K562 (cell line): ENCODE data around the gene HYOU1. TPM values are rescaled to one million over a fixed set of nuclear protein-coding genes. Genes with fewer than 3 reads are reported as not detected.

ENCODE experiments used
- RBFOX2 ChIP-seq: fragments of 200-400 bp; formaldehyde crosslinking; IDR thresholded peaks from 2 replicates; pipeline ENCODE4 v1.6.1; 2017; ENCODE audit warnings: low read depth, mild to moderate bottlenecking, low read length, moderate library complexity
- SRSF1 ChIP-seq: fragments of 200-400 bp; formaldehyde crosslinking; IDR thresholded peaks from 2 replicates; pipeline ENCODE4 v1.6.1; 2017; ENCODE audit warnings: mild to moderate bottlenecking, low read depth, low read length, moderate library complexity
- SRSF7 ChIP-seq: fragments of 200-400 bp; formaldehyde crosslinking; optimal IDR thresholded peaks from 2 replicates; pipeline ENCODE3; 2017; ENCODE audit warnings: mild to moderate bottlenecking, low read depth, low read length
- ZKSCAN3 ChIP-seq: fragments of 250-450 bp; sonication (Bioruptor Pico); IDR thresholded peaks from 2 replicates; pipeline ENCODE4 v1.4.0; 2020
- ZNF780A ChIP-seq: fragments of 250-450 bp; sonication (Bioruptor Pico); IDR thresholded peaks from 2 replicates; pipeline ENCODE4 v1.5.0; 2021; ENCODE audit warnings: mild to moderate bottlenecking
- polyA plus RNA-seq, 8 experiments: library from polyadenylated mRNA; depleted of rRNA in 4 of 8; stranded (reverse) in 5 of 8; unstranded in 3 of 8; fragments of >200 nt; fragmentation: Nextera tagmentation in 2 of 8; fragmentation: Illumina TruSeq in 1 of 8; extraction: Ambion mirVana in 2 of 8; extraction: Trizol in 1 of 8; gene quantifications; 2 replicates each; pipeline versions ENCODE4 v1.2.1 to v1.2.3, GENCODE V29; 2011 to 2014; ENCODE audit warnings: inconsistent platforms in 1 of 8, missing spikeins in 1 of 8
- total RNA-seq, 7 experiments: library from RNA; depleted of rRNA in 6 of 7; stranded (reverse); fragments of >200 nt in 6 of 7; fragmentation: Illumina TruSeq in 2 of 7; extraction: Trizol in 2 of 7; gene quantifications; 2 replicates each; pipeline versions ENCODE4 v1.2.1 to v1.2.3, GENCODE V29; 2011 to 2021; ENCODE audit warnings: low replicate concordance in 1 of 7
- TF ChIP-seq, protein P1 (sequence below): IDR thresholded peaks from 3 replicates; pipeline ENCODE4 v1.6.1; 2011; ENCODE audit warnings: borderline replicate concordance, mild to moderate bottlenecking, moderate library complexity; ENCODE audit not compliant: insufficient read length; ENCODE audit errors: extremely low read depth
- TF ChIP-seq, protein P2 (sequence below): fragments of 450-650 bp; formaldehyde crosslinking; IDR thresholded peaks from 2 replicates; pipeline ENCODE4 v1.4.0; 2020; ENCODE audit warnings: mild to moderate bottlenecking, moderate library complexity
- TF ChIP-seq, protein P3 (sequence below): fragments of 450-650 bp; IDR thresholded peaks from 2 replicates; pipeline ENCODE4 v1.6.1; 2017; ENCODE audit warnings: antibody characterized with exemption
- TF ChIP-seq, protein P4 (sequence below): fragments of 450-650 bp; IDR thresholded peaks from 2 replicates; pipeline ENCODE4 v1.6.1; 2018; ENCODE audit warnings: mild to moderate bottlenecking, low read depth; ENCODE audit not compliant: partially characterized antibody
- TF ChIP-seq, protein P5 (sequence below): sonication (generic); formaldehyde crosslinking; IDR thresholded peaks from 2 replicates; pipeline ENCODE4 v1.9.0; 2022; ENCODE audit warnings: mild to moderate bottlenecking, missing genetic modification reagents
- TF ChIP-seq, protein P6 (sequence below): sonication (generic); formaldehyde crosslinking; IDR thresholded peaks from 2 replicates; pipeline ENCODE4 v1.8.0; 2022; ENCODE audit warnings: missing genetic modification reagents, mild to moderate bottlenecking, borderline replicate concordance
- TF ChIP-seq, protein P7 (sequence below): fragments of 450-650 bp; IDR thresholded peaks from 2 replicates; pipeline ENCODE4 v1.6.1; 2016; ENCODE audit warnings: missing biosample characterization, missing genetic modification characterization

The HYOU1 gene
- total and polyA plus RNA-seq, 9 of the 15 experiments (the other 6 are each of a cell fraction or from before 2014, with no cell fraction given): 19.5 to 197 (median 128) TPM

DNA sequence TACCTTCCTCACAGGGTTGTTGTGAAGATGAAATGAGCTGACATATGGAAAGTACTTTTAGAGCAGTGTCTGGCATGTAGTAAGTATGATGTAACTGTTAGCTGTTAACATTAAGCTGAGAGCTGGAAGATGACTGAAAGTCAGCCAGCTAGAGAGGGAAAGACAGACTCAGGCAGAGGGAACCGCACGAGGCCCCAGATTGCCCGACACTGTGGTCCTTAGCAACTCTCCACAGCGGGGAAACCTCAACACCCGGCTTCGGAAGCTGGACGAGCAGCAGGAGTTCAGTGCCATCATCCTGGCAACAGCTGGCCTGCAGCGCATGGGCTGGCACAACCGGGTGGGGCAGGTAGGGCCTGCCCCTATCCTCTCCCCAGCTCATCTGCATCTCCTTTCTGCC lies 34.2 kb upstream of the HYOU1 start (continued):
- TF ChIP-seq, protein P1, sequence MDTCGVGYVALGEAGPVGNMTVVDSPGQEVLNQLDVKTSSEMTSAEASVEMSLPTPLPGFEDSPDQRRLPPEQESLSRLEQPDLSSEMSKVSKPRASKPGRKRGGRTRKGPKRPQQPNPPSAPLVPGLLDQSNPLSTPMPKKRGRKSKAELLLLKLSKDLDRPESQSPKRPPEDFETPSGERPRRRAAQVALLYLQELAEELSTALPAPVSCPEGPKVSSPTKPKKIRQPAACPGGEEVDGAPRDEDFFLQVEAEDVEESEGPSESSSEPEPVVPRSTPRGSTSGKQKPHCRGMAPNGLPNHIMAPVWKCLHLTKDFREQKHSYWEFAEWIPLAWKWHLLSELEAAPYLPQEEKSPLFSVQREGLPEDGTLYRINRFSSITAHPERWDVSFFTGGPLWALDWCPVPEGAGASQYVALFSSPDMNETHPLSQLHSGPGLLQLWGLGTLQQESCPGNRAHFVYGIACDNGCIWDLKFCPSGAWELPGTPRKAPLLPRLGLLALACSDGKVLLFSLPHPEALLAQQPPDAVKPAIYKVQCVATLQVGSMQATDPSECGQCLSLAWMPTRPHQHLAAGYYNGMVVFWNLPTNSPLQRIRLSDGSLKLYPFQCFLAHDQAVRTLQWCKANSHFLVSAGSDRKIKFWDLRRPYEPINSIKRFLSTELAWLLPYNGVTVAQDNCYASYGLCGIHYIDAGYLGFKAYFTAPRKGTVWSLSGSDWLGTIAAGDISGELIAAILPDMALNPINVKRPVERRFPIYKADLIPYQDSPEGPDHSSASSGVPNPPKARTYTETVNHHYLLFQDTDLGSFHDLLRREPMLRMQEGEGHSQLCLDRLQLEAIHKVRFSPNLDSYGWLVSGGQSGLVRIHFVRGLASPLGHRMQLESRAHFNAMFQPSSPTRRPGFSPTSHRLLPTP: no peak
- no peak for TF ChIP-seq SRSF1
- TF ChIP-seq, protein P2, sequence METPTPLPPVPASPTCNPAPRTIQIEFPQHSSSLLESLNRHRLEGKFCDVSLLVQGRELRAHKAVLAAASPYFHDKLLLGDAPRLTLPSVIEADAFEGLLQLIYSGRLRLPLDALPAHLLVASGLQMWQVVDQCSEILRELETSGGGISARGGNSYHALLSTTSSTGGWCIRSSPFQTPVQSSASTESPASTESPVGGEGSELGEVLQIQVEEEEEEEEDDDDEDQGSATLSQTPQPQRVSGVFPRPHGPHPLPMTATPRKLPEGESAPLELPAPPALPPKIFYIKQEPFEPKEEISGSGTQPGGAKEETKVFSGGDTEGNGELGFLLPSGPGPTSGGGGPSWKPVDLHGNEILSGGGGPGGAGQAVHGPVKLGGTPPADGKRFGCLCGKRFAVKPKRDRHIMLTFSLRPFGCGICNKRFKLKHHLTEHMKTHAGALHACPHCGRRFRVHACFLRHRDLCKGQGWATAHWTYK (CRISPR knock-in tag): no peak
- TF ChIP-seq, protein P3, sequence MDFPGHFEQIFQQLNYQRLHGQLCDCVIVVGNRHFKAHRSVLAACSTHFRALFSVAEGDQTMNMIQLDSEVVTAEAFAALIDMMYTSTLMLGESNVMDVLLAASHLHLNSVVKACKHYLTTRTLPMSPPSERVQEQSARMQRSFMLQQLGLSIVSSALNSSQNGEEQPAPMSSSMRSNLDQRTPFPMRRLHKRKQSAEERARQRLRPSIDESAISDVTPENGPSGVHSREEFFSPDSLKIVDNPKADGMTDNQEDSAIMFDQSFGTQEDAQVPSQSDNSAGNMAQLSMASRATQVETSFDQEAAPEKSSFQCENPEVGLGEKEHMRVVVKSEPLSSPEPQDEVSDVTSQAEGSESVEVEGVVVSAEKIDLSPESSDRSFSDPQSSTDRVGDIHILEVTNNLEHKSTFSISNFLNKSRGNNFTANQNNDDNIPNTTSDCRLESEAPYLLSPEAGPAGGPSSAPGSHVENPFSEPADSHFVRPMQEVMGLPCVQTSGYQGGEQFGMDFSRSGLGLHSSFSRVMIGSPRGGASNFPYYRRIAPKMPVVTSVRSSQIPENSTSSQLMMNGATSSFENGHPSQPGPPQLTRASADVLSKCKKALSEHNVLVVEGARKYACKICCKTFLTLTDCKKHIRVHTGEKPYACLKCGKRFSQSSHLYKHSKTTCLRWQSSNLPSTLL: no peak
- TF ChIP-seq, protein P4, sequence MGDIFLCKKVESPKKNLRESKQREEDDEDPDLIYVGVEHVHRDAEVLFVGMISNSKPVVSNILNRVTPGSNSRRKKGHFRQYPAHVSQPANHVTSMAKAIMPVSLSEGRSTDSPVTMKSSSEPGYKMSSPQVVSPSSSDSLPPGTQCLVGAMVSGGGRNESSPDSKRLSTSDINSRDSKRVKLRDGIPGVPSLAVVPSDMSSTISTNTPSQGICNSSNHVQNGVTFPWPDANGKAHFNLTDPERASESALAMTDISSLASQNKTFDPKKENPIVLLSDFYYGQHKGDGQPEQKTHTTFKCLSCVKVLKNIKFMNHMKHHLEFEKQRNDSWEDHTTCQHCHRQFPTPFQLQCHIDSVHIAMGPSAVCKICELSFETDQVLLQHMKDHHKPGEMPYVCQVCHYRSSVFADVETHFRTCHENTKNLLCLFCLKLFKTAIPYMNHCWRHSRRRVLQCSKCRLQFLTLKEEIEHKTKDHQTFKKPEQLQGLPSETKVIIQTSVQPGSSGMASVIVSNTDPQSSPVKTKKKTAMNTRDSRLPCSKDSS: no peak
- no peak for TF ChIP-seq ZKSCAN3 (CRISPR knock-in tag)
- TF ChIP-seq ZNF780A (CRISPR knock-in tag): no peak
- TF ChIP-seq, protein P5, sequence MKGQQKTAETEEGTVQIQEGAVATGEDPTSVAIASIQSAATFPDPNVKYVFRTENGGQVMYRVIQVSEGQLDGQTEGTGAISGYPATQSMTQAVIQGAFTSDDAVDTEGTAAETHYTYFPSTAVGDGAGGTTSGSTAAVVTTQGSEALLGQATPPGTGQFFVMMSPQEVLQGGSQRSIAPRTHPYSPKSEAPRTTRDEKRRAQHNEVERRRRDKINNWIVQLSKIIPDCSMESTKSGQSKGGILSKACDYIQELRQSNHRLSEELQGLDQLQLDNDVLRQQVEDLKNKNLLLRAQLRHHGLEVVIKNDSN (CRISPR knock-in tag): no peak
- TF ChIP-seq, protein P6, sequence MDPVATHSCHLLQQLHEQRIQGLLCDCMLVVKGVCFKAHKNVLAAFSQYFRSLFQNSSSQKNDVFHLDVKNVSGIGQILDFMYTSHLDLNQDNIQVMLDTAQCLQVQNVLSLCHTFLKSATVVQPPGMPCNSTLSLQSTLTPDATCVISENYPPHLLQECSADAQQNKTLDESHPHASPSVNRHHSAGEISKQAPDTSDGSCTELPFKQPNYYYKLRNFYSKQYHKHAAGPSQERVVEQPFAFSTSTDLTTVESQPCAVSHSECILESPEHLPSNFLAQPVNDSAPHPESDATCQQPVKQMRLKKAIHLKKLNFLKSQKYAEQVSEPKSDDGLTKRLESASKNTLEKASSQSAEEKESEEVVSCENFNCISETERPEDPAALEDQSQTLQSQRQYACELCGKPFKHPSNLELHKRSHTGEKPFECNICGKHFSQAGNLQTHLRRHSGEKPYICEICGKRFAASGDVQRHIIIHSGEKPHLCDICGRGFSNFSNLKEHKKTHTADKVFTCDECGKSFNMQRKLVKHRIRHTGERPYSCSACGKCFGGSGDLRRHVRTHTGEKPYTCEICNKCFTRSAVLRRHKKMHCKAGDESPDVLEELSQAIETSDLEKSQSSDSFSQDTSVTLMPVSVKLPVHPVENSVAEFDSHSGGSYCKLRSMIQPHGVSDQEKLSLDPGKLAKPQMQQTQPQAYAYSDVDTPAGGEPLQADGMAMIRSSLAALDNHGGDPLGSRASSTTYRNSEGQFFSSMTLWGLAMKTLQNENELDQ: no peak
- no peak for TF ChIP-seq SRSF7
- TF ChIP-seq, protein P7, sequence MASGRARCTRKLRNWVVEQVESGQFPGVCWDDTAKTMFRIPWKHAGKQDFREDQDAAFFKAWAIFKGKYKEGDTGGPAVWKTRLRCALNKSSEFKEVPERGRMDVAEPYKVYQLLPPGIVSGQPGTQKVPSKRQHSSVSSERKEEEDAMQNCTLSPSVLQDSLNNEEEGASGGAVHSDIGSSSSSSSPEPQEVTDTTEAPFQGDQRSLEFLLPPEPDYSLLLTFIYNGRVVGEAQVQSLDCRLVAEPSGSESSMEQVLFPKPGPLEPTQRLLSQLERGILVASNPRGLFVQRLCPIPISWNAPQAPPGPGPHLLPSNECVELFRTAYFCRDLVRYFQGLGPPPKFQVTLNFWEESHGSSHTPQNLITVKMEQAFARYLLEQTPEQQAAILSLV (tag): no peak
- TF ChIP-seq RBFOX2: peak; percentile 74
